Measurements from ENCODE around the gene UFM1. TPM values are rescaled to one million over a fixed set of nuclear protein-coding genes. Genes with fewer than 3 reads are reported as not detected.
A peak's percentile ranks its signal among the peaks of the same experiment; 100 is the strongest.

The UFM1 gene
- total and polyA plus RNA-seq, 12 donors = 22.4 to 106 (median 50.1) TPM

DNA sequence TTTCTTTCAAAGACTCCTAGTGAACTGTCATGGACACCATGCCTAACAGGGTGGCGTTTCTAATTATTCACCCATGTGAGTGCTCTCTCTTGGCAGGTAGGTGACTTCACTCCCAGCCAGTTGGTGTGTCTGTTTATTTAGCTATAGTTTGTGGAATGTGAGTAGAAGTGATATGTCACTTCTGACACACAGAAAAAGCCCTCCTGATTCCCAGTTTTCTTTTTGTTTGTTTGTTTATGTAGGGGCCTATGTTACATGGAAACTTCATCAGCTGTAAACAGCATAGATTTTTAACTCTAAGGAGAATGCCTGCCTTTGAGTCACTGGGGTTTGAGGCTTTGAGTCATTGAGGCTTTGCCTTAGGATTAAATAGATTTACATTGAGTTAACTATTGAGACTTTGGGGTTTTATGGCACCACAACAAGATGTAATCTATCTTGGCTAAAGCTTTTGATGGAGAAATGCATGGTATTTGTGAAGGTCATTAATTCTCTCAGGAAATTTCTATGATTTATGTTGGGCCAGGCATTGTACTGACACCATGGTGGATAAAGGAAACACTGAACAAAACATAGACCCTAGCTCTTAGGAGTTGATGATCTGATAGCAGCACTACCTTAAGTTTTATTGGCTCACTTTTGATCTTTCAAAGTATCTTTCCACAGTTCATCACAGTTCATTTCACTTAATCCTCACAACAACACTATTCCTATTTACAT lies 45.3 kb downstream of the UFM1 start:
- Histone ChIP-seq H3K4me1 (replicated peaks in 1 of 2) (no peaks in the 10 kb centered on the region), H3K4me3 (no peak overlapping the region), H3K36me3 (replicated peaks in 1 of 2) (no peaks in the 10 kb centered on the region), H3K27ac (no peak overlapping the region), H3K9me3 (replicated peaks in 1 of 3) (no peaks in the 10 kb centered on the region), H3K27me3 (no peaks in the 10 kb centered on the region)
- 37 to 60% (median 59%) methylated on average over 1 of the region's 1 CpG for WGBS, 4 donors
- intact Hi-C loops (cut with DNase I) = no loop called here
- TF ChIP-seq CTCF (IDR thresholded peaks at IDR 0.05) = no peak
- TF ChIP-seq POLR2A (IDR thresholded peaks at IDR 0.05) = no peak
- no peak for DNase-seq

GRCh38 chr13:38395497-38395788 lies 45.8 kb downstream of the UFM1 start:
- no peak for DNase-seq
- WGBS, 4 donors = 85 to 91% (median 88%) methylated on average over 3 of the region's 3 CpGs

GRCh38 chr13:38398711-38399493 lies 49.3 kb downstream of the UFM1 start:
- Histone ChIP-seq H3K36me3 (replicated peaks in 1 of 2) (no peaks in the 10 kb centered on the region), H3K4me1 (replicated peaks in 1 of 2) (no peaks in the 10 kb centered on the region), H3K9me3 (replicated peaks in 1 of 3) (no peaks in the 10 kb centered on the region), H3K27me3 (no peaks in the 10 kb centered on the region), H3K4me3 (no peak overlapping the region), H3K27ac (peak overlapping the region in 1 of 5 donors; percentile 24)
- intact Hi-C loops (cut with DNase I) = no loop called here
- peak in 1 of 7 donors; percentile 3 for DNase-seq
- 46 to 56% (median 52%) methylated on average over 5 of the region's 5 CpGs for WGBS, 4 donors
- TF ChIP-seq POLR2A (IDR thresholded peaks at IDR 0.05) = no peak
- TF ChIP-seq CTCF (IDR thresholded peaks at IDR 0.05) = no peak

More at GRCh38 chr13:38395497-38395788, 45.8 kb downstream of the UFM1 start:
- H3K36me3 ChIP-seq (replicated peaks in 1 of 2) = no peaks in the 10 kb centered on the region
- no peak for TF ChIP-seq POLR2A (IDR thresholded peaks at IDR 0.05)
- TF ChIP-seq CTCF (IDR thresholded peaks at IDR 0.05) = no peak
- H3K27ac ChIP-seq = no peak overlapping the region
- no peak overlapping the region for H3K4me3 ChIP-seq
- H3K9me3 ChIP-seq (replicated peaks in 1 of 3) = no peaks in the 10 kb centered on the region
- H3K27me3 ChIP-seq = no peaks in the 10 kb centered on the region
- intact Hi-C loops (cut with DNase I) = no loop called here
- H3K4me1 ChIP-seq (replicated peaks in 1 of 2) = no peaks in the 10 kb centered on the region

- 35 to 47% (median 40%) methylated on average over 2 of the region's 2 CpGs for WGBS, 4 donors
- no peaks in the 10 kb centered on the region for H3K9me3 ChIP-seq (replicated peaks in 1 of 3)
- TF ChIP-seq CTCF (IDR thresholded peaks at IDR 0.05) (no peak), POLR2A (IDR thresholded peaks at IDR 0.05) (no peak)
- H3K27ac ChIP-seq = no peak overlapping the region
- H3K36me3 ChIP-seq (replicated peaks in 1 of 2) = no peaks in the 10 kb centered on the region
- intact Hi-C loops (cut with DNase I) = no loop called here
- H3K27me3 ChIP-seq = no peaks in the 10 kb centered on the region
- no peak overlapping the region for H3K4me3 ChIP-seq
- DNase-seq = no peak
- H3K4me1 ChIP-seq (replicated peaks in 1 of 2) = no peaks in the 10 kb centered on the region
These were observed 49.9 kb downstream of the UFM1 start for GRCh38 chr13:38399535-38399934.

Data from adrenal gland (tissue), 12 donors.